Esophagus muscularis mucosa (tissue), 4 donors: ENCODE data around the gene RPIA.

Source experiments
- CTCF ChIP-seq, 3 experiments: fragments of 200-600 bp in 2 of 3; fragments of 450-650 bp in 1 of 3; sonication (generic) in 2 of 3; IDR thresholded peaks; one replicate each; pipeline ENCODE4 v1.5.1; 2017 to 2019; ENCODE audit warnings: antibody characterized with exemption in 3 of 3, mild to moderate bottlenecking in 2 of 3, moderate library complexity in 1 of 3
- EP300 ChIP-seq: sonication (generic); formaldehyde crosslinking; IDR thresholded peaks from one replicate; pipeline ENCODE4 v1.6.1; 2017; ENCODE audit warnings: antibody characterized with exemption
- POLR2A ChIP-seq: fragments of 450-650 bp; IDR thresholded peaks from one replicate; pipeline ENCODE4 v1.6.1; 2017; ENCODE audit warnings: antibody characterized with exemption, moderate library complexity, mild to moderate bottlenecking, low read depth
- POLR2AphosphoS5 ChIP-seq, 2 donors: sonication (generic); formaldehyde crosslinking; IDR thresholded peaks; one replicate each; pipeline ENCODE4 v1.6.1; 2017; ENCODE audit warnings: antibody characterized with exemption in 2 of 2

DNA sequence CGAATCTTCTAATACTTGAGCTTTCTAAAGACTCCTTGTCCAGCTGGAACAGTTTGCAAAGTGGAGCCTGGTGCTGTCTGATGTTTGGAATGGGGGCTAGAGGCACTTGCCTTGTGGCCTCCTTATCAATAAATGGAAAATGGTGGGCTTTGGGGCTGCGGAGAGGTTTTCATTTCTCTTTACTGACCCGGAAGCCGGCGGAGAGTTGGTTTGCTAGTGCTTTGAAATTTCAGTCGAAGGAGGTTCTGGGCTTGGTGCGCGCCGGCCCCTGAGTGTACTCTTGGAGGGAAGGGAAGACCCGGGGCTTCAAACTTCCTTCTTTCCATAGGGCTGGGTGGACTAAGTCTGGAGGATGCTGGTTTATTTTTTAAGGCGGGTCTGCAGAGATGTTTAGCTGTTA is 714 bp downstream of the RPIA start:
- TF ChIP-seq CTCF (IDR thresholded peaks at IDR 0.05) (no peak), POLR2AphosphoS5 (IDR thresholded peaks at IDR 0.05) (no peak), POLR2A (no peak), EP300 (no peak)
